Measurements from ENCODE around the gene TTC7B.

TTC7B gene

GRCh38 chr14:90548455-90548854 lies 267.8 kb downstream of the TTC7B start:
- no peaks in the 10 kb centered on the region for H3K27me3 ChIP-seq (ENCODE audit: control insufficient read depth, insufficient read depth, low read length)
- no peaks in the 10 kb centered on the region for H3K36me3 ChIP-seq (ENCODE audit: control insufficient read depth, insufficient read depth, low read length)
- peaks cover 4% of the 10 kb centered on the region for H3K4me1 ChIP-seq (ENCODE audit: control insufficient read depth, insufficient read depth, low read length)
- H3K9ac ChIP-seq (ENCODE audit: low read length) = no peak overlapping the region
- no peaks in the 10 kb centered on the region for H3K9me3 ChIP-seq (ENCODE audit: control insufficient read depth, low read length)
- no peak overlapping the region for H3K4me3 ChIP-seq (ENCODE audit: low read length)

GRCh38 chr14:90547968-90548367 lies 268.3 kb downstream of the TTC7B start:
- no peaks in the 10 kb centered on the region for H3K27me3 ChIP-seq (ENCODE audit: control insufficient read depth, insufficient read depth, low read length)
- no peak overlapping the region for H3K4me3 ChIP-seq (ENCODE audit: low read length)
- no peaks in the 10 kb centered on the region for H3K9me3 ChIP-seq (ENCODE audit: control insufficient read depth, low read length)
- H3K36me3 ChIP-seq (ENCODE audit: control insufficient read depth, insufficient read depth, low read length) = no peaks in the 10 kb centered on the region
- H3K9ac ChIP-seq (ENCODE audit: low read length) = no peak overlapping the region
- H3K4me1 ChIP-seq (ENCODE audit: control insufficient read depth, insufficient read depth, low read length) = peaks cover 4% of the 10 kb centered on the region

- H3K27me3 ChIP-seq (ENCODE audit: control insufficient read depth, insufficient read depth, low read length) = no peaks in the 10 kb centered on the region
- H3K4me3 ChIP-seq (ENCODE audit: low read length) = no peak overlapping the region
- H3K4me1 ChIP-seq (ENCODE audit: control insufficient read depth, insufficient read depth, low read length) = peaks cover 4% of the 10 kb centered on the region
- no peak overlapping the region for H3K9ac ChIP-seq (ENCODE audit: low read length)
- no peaks in the 10 kb centered on the region for H3K9me3 ChIP-seq (ENCODE audit: control insufficient read depth, low read length)
- no peaks in the 10 kb centered on the region for H3K36me3 ChIP-seq (ENCODE audit: control insufficient read depth, insufficient read depth, low read length)
These were observed 269.0 kb downstream of the TTC7B start for GRCh38 chr14:90547250-90547649.

GRCh38 chr14:90546767-90547166 lies 269.5 kb downstream of the TTC7B start:
- Histone ChIP-seq H3K27me3 (ENCODE audit: control insufficient read depth, insufficient read depth, low read length) (no peaks in the 10 kb centered on the region), H3K4me3 (ENCODE audit: low read length) (no peak overlapping the region), H3K36me3 (ENCODE audit: control insufficient read depth, insufficient read depth, low read length) (no peaks in the 10 kb centered on the region), H3K9ac (ENCODE audit: low read length) (no peak overlapping the region), H3K9me3 (ENCODE audit: control insufficient read depth, low read length) (no peaks in the 10 kb centered on the region), H3K4me1 (ENCODE audit: control insufficient read depth, insufficient read depth, low read length) (peaks cover 4% of the 10 kb centered on the region)

GRCh38 chr14:90545966-90546751 lies 270.1 kb downstream of the TTC7B start:
- Histone ChIP-seq H3K9ac (ENCODE audit: low read length) (no peak overlapping the region), H3K36me3 (ENCODE audit: control insufficient read depth, insufficient read depth, low read length) (no peaks in the 10 kb centered on the region), H3K27me3 (ENCODE audit: control insufficient read depth, insufficient read depth, low read length) (no peaks in the 10 kb centered on the region), H3K9me3 (ENCODE audit: control insufficient read depth, low read length) (no peaks in the 10 kb centered on the region), H3K4me1 (ENCODE audit: control insufficient read depth, insufficient read depth, low read length) (peaks cover 2% of the 10 kb centered on the region), H3K4me3 (ENCODE audit: low read length) (no peak overlapping the region)

GRCh38 chr14:90545382-90545781 lies 270.8 kb downstream of the TTC7B start:
- no peaks in the 10 kb centered on the region for H3K4me1 ChIP-seq (ENCODE audit: control insufficient read depth, insufficient read depth, low read length)
- no peaks in the 10 kb centered on the region for H3K27me3 ChIP-seq (ENCODE audit: control insufficient read depth, insufficient read depth, low read length)
- H3K4me3 ChIP-seq (ENCODE audit: low read length) = no peak overlapping the region
- H3K9me3 ChIP-seq (ENCODE audit: control insufficient read depth, low read length) = no peaks in the 10 kb centered on the region
- H3K9ac ChIP-seq (ENCODE audit: low read length) = no peak overlapping the region
- H3K36me3 ChIP-seq (ENCODE audit: control insufficient read depth, insufficient read depth, low read length) = no peaks in the 10 kb centered on the region

GRCh38 chr14:90544971-90545370 lies 271.3 kb downstream of the TTC7B start:
- Histone ChIP-seq H3K9me3 (ENCODE audit: control insufficient read depth, low read length) (no peaks in the 10 kb centered on the region), H3K4me3 (ENCODE audit: low read length) (no peak overlapping the region), H3K9ac (ENCODE audit: low read length) (no peak overlapping the region), H3K36me3 (ENCODE audit: control insufficient read depth, insufficient read depth, low read length) (no peaks in the 10 kb centered on the region), H3K27me3 (ENCODE audit: control insufficient read depth, insufficient read depth, low read length) (no peaks in the 10 kb centered on the region), H3K4me1 (ENCODE audit: control insufficient read depth, insufficient read depth, low read length) (no peaks in the 10 kb centered on the region)

- H3K9ac ChIP-seq (ENCODE audit: low read length) = no peak overlapping the region
These were observed 271.7 kb downstream of the TTC7B start for GRCh38 chr14:90544566-90544965.

GRCh38 chr14:90543876-90544275 lies 272.4 kb downstream of the TTC7B start:
- no peak overlapping the region for H3K4me3 ChIP-seq (ENCODE audit: low read length)
- no peak overlapping the region for H3K9ac ChIP-seq (ENCODE audit: low read length)
- H3K36me3 ChIP-seq (ENCODE audit: control insufficient read depth, insufficient read depth, low read length) = no peaks in the 10 kb centered on the region
- no peaks in the 10 kb centered on the region for H3K4me1 ChIP-seq (ENCODE audit: control insufficient read depth, insufficient read depth, low read length)
- no peaks in the 10 kb centered on the region for H3K27me3 ChIP-seq (ENCODE audit: control insufficient read depth, insufficient read depth, low read length)
- no peaks in the 10 kb centered on the region for H3K9me3 ChIP-seq (ENCODE audit: control insufficient read depth, low read length)

More at GRCh38 chr14:90544566-90544965, 271.7 kb downstream of the TTC7B start:
- Histone ChIP-seq H3K36me3 (ENCODE audit: control insufficient read depth, insufficient read depth, low read length) (no peaks in the 10 kb centered on the region), H3K9me3 (ENCODE audit: control insufficient read depth, low read length) (no peaks in the 10 kb centered on the region), H3K4me3 (ENCODE audit: low read length) (no peak overlapping the region), H3K4me1 (ENCODE audit: control insufficient read depth, insufficient read depth, low read length) (no peaks in the 10 kb centered on the region), H3K27me3 (ENCODE audit: control insufficient read depth, insufficient read depth, low read length) (no peaks in the 10 kb centered on the region)

- H3K9me3 ChIP-seq (ENCODE audit: control insufficient read depth, low read length) = no peaks in the 10 kb centered on the region
- no peaks in the 10 kb centered on the region for H3K27me3 ChIP-seq (ENCODE audit: control insufficient read depth, insufficient read depth, low read length)
- H3K36me3 ChIP-seq (ENCODE audit: control insufficient read depth, insufficient read depth, low read length) = no peaks in the 10 kb centered on the region
- no peaks in the 10 kb centered on the region for H3K4me1 ChIP-seq (ENCODE audit: control insufficient read depth, insufficient read depth, low read length)
- no peak overlapping the region for H3K9ac ChIP-seq (ENCODE audit: low read length)
- no peak overlapping the region for H3K4me3 ChIP-seq (ENCODE audit: low read length)
These were observed 275.1 kb downstream of the TTC7B start for GRCh38 chr14:90541076-90541634.

GRCh38 chr14:90540437-90540836 lies 275.8 kb downstream of the TTC7B start:
- H3K4me1 ChIP-seq (ENCODE audit: control insufficient read depth, insufficient read depth, low read length) = no peaks in the 10 kb centered on the region
- no peaks in the 10 kb centered on the region for H3K9me3 ChIP-seq (ENCODE audit: control insufficient read depth, low read length)
- no peaks in the 10 kb centered on the region for H3K27me3 ChIP-seq (ENCODE audit: control insufficient read depth, insufficient read depth, low read length)
- H3K36me3 ChIP-seq (ENCODE audit: control insufficient read depth, insufficient read depth, low read length) = no peaks in the 10 kb centered on the region
- H3K4me3 ChIP-seq (ENCODE audit: low read length) = no peak overlapping the region
- H3K9ac ChIP-seq (ENCODE audit: low read length) = no peak overlapping the region

- Histone ChIP-seq H3K4me3 (ENCODE audit: low read length) (no peak overlapping the region), H3K9me3 (ENCODE audit: control insufficient read depth, low read length) (no peaks in the 10 kb centered on the region), H3K36me3 (ENCODE audit: control insufficient read depth, insufficient read depth, low read length) (no peaks in the 10 kb centered on the region), H3K9ac (ENCODE audit: low read length) (no peak overlapping the region), H3K27me3 (ENCODE audit: control insufficient read depth, insufficient read depth, low read length) (no peaks in the 10 kb centered on the region), H3K4me1 (ENCODE audit: control insufficient read depth, insufficient read depth, low read length) (no peaks in the 10 kb centered on the region)
These were observed 276.2 kb downstream of the TTC7B start for GRCh38 chr14:90539996-90540395.

Measured in mucosa of stomach (tissue), 1 donor.